ENCODE data around the gene MRPS11. TPM values are rescaled to one million over a fixed set of nuclear protein-coding genes. Genes with fewer than 3 reads are reported as not detected.
A peak's percentile ranks its signal among the peaks of the same experiment; 100 is the strongest.

The MRPS11 gene
- total and polyA plus RNA-seq, 2 experiments from 2014 or later, result 24.9 to 76.6 TPM

DNA sequence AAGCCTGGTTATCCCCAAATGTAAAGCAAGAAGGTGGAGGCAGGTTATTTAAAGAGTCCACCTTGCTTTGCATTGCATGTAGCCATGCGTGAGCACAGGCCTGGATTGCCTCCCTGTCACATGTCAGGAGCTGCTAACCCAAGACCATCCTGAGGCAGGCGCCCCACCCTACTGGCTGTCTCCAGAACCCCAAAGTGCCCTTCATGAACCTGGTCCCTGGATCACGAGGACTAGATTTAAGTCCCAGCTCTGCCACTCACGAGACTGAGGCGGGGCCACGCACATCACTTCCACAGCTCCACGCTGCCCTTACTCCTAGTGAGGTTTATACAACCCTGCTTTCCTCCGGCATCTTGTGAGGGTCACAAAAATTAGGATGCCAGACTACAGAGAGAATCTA is 17.9 kb upstream of the MRPS11 start:
- Histone ChIP-seq H3K36me3 (ENCODE audit: low read depth) (no peaks in the 10 kb centered on the region), H3K4me1 (ENCODE audit: insufficient read depth) (peaks cover 9% of the 10 kb centered on the region), H3K4me2 (ENCODE audit: unreplicated experiment) (no peak overlapping the region), H3K9me2 (ENCODE audit: insufficient read depth) (no peaks in the 10 kb centered on the region), H3K9ac (no peak overlapping the region), H2AFZ (no peak overlapping the region), H3K79me2 (ENCODE audit: insufficient read depth) (no peaks in the 10 kb centered on the region), H3K9me3 (ENCODE audit: low read depth) (no peaks in the 10 kb centered on the region), H4K20me1 (ENCODE audit: insufficient read depth) (no peaks in the 10 kb centered on the region), H3K4me3 (no peak overlapping the region), H3F3A (ENCODE audit: insufficient read depth) (peaks cover 9% of the 10 kb centered on the region; the same call in 1 of the 2 replicates), H3K27ac (no peak overlapping the region), H3K27me3 (replicated peaks; ENCODE audit: insufficient read depth) (peaks cover 4% of the 10 kb centered on the region; the same call in 1 of the 2 replicates)
- 70 to 73% methylated on average over 8 of the region's 8 CpGs for WGBS, 2 experiments (ENCODE audit: low coverage in 1 of 2, low lambda C conversion rate in 2 of 2, missing lambda C conversion rate in 2 of 2)
- in situ Hi-C loops (cut with MboI), result loop anchor here (25.0 kb wide), 1 partner anchor 187 kb away; the partner anchor contains the start of gene NTRK3
- TF ChIP-seq EZH2 (IDR thresholded peaks at IDR 0.05; ENCODE audit: insufficient read depth, poor library complexity, severe bottlenecking), result no peak
- TF ChIP-seq EZH2phosphoT487 (IDR thresholded peaks at IDR 0.05; ENCODE audit: insufficient read depth, low read depth), result no peak
- DNase-seq, result no peak

DNA sequence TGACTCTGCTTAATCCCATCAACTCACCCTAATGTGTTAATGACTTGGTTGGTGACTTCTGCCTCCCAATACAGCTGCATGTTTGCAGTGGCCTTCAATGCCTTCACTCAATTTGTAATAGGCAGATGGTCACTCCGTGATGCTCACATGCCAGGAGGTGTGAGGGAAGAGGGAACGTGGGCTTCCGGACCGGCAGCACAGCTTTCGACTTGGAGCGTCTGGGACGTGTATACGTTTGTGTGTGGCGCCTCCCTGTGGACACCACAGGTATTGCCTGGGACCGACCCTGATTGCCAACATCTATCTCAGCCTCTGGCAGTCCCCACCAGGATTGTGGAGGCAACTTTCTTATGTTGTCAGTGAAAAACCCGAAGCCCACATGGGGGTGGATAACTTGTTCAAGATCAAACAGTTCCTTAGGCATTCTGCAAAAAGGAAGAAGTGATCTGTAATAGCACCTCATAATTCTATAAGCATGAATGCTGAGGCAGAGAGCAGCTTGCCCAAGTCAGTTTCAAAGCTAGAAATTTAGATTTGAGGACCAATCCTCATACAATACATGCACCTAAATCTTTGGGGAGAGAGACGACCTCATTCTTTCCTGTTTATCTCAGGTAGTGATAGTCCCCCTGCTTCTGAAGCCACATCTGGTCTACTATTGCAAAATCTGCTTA is 17.2 kb upstream of the MRPS11 start:
- Histone ChIP-seq H4K20me1 (ENCODE audit: insufficient read depth) (no peaks in the 10 kb centered on the region), H3K27ac (no peak overlapping the region), H3K9me3 (ENCODE audit: low read depth) (no peaks in the 10 kb centered on the region), H3K79me2 (ENCODE audit: insufficient read depth) (no peaks in the 10 kb centered on the region), H3F3A (ENCODE audit: insufficient read depth) (peaks cover 10% of the 10 kb centered on the region), H3K27me3 (replicated peaks; ENCODE audit: insufficient read depth) (peaks cover 4% of the 10 kb centered on the region; the same call in 1 of the 2 replicates), H2AFZ (no peak overlapping the region), H3K36me3 (ENCODE audit: low read depth) (no peaks in the 10 kb centered on the region), H3K4me3 (no peak overlapping the region), H3K9ac (no peak overlapping the region), H3K4me1 (ENCODE audit: insufficient read depth) (peaks cover 12% of the 10 kb centered on the region), H3K4me2 (ENCODE audit: unreplicated experiment) (no peak overlapping the region), H3K9me2 (ENCODE audit: insufficient read depth) (no peaks in the 10 kb centered on the region)
- TF ChIP-seq EZH2 (IDR thresholded peaks at IDR 0.05; ENCODE audit: insufficient read depth, poor library complexity, severe bottlenecking), result no peak
- no peak for TF ChIP-seq EZH2phosphoT487 (IDR thresholded peaks at IDR 0.05; ENCODE audit: insufficient read depth, low read depth)
- in situ Hi-C loops (cut with MboI), result no loop called here
- peak; percentile 84 for DNase-seq
- WGBS, 2 experiments (ENCODE audit: low coverage in 1 of 2, low lambda C conversion rate in 2 of 2, missing lambda C conversion rate in 2 of 2), result 3 to 5% methylated on average over 12 of the region's 12 CpGs

DNA sequence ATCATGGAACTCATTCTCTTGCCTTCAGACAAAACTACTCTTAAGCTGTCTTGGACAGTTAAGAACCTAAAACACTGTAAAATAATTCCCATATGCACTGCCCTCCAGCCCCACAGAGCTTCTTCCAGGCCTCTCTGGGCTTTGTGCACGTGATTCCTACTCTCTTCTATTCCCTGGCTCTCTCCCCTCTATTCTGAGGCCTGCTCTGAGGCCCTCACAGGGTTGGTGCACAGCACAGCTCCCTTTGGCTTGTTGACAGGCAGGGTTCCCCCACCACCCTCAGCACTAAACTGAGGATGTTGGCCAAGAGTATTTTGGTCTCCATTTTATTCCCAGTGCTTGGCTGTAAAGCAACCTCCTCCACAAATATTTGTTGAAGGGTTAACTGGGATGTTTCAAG is 13.9 kb upstream of the MRPS11 start:
- 5 to 40% methylated on average over 1 of the region's 1 CpG for WGBS, 2 experiments (ENCODE audit: low coverage in 1 of 2, low lambda C conversion rate in 2 of 2, missing lambda C conversion rate in 2 of 2)

DNA sequence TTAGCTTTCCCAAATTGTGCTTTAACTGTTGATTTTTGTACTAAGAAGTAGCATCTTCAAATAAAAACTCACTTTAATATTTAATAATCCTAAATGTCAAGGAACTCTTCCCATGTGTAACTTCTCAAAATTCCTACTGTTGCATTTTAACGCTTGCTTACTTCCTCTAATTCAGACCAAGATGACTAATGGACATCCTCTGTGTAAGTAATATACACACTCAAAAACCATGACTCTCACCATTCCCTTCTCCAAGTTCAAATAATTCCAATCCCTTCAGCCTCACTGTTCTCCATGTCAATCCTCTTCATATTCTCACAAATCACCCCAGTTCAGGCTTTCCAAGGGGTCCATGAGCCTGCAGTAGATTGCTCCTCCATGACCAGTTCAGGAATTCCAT is 13.3 kb upstream of the MRPS11 start:
- H2AFZ ChIP-seq, result no peak overlapping the region
- no peaks in the 10 kb centered on the region for H3K9me3 ChIP-seq (ENCODE audit: low read depth)
- H3K9ac ChIP-seq, result no peak overlapping the region
- H3F3A ChIP-seq (ENCODE audit: insufficient read depth), result peaks cover 10% of the 10 kb centered on the region
- peak overlapping the region; percentile 43 for H3K4me2 ChIP-seq (ENCODE audit: unreplicated experiment)
- WGBS, 2 experiments (ENCODE audit: low coverage in 1 of 2, low lambda C conversion rate in 2 of 2, missing lambda C conversion rate in 2 of 2), result 20 to 25% methylated on average over 1 of the region's 1 CpG
- H3K27me3 ChIP-seq (replicated peaks; ENCODE audit: insufficient read depth), result no peaks in the 10 kb centered on the region
- H4K20me1 ChIP-seq (ENCODE audit: insufficient read depth), result no peaks in the 10 kb centered on the region
- DNase-seq, result peak; percentile 63
- peaks cover 8% of the 10 kb centered on the region; the same call in 1 of the 2 replicates for H3K36me3 ChIP-seq (ENCODE audit: low read depth)
- H3K27ac ChIP-seq, result peak overlapping the region; percentile 40; the same call in 1 of the 2 replicates
- in situ Hi-C loops (cut with MboI), result no loop called here
- H3K4me1 ChIP-seq (ENCODE audit: insufficient read depth), result peaks cover 12% of the 10 kb centered on the region
- H3K4me3 ChIP-seq, result no peak overlapping the region
- no peaks in the 10 kb centered on the region for H3K9me2 ChIP-seq (ENCODE audit: insufficient read depth)
- H3K79me2 ChIP-seq (ENCODE audit: insufficient read depth), result no peaks in the 10 kb centered on the region
- TF ChIP-seq EZH2phosphoT487 (IDR thresholded peaks at IDR 0.05; ENCODE audit: insufficient read depth, low read depth) (no peak), EZH2 (IDR thresholded peaks at IDR 0.05; ENCODE audit: insufficient read depth, poor library complexity, severe bottlenecking) (no peak)

More for the DNA sequence above, 13.9 kb upstream of the MRPS11 start:
- no peak overlapping the region for H3K9ac ChIP-seq
- no peak for TF ChIP-seq EZH2 (IDR thresholded peaks at IDR 0.05; ENCODE audit: insufficient read depth, poor library complexity, severe bottlenecking)
- no peak for TF ChIP-seq EZH2phosphoT487 (IDR thresholded peaks at IDR 0.05; ENCODE audit: insufficient read depth, low read depth)
- in situ Hi-C loops (cut with MboI), result no loop called here
- H4K20me1 ChIP-seq (ENCODE audit: insufficient read depth), result no peaks in the 10 kb centered on the region
- peaks cover 10% of the 10 kb centered on the region for H3F3A ChIP-seq (ENCODE audit: insufficient read depth)
- peaks cover 12% of the 10 kb centered on the region for H3K4me1 ChIP-seq (ENCODE audit: insufficient read depth)
- DNase-seq, result no peak
- H2AFZ ChIP-seq, result no peak overlapping the region
- no peak overlapping the region for H3K4me2 ChIP-seq (ENCODE audit: unreplicated experiment)
- no peaks in the 10 kb centered on the region for H3K9me2 ChIP-seq (ENCODE audit: insufficient read depth)
- no peak overlapping the region for H3K27ac ChIP-seq
- no peak overlapping the region for H3K4me3 ChIP-seq
- no peaks in the 10 kb centered on the region for H3K27me3 ChIP-seq (replicated peaks; ENCODE audit: insufficient read depth)
- no peaks in the 10 kb centered on the region for H3K9me3 ChIP-seq (ENCODE audit: low read depth)
- no peaks in the 10 kb centered on the region for H3K79me2 ChIP-seq (ENCODE audit: insufficient read depth)
- 0 out of 2 replicates have a peak, but pooled peaks cover 2% of the 10 kb centered on the region for H3K36me3 ChIP-seq (ENCODE audit: low read depth)
